Activated B cell treated with CpG ODN at 0.5 μM for 24 hours (primary cell): ENCODE results near the gene ANKS1B. TPM values are rescaled to one million over a fixed set of nuclear protein-coding genes. Genes with fewer than 3 reads are reported as not detected.

Experiments
- ATAC-seq: fragments of 200-7000 bp; cut with Tn5 transposase; one replicate; pipeline ENCODE4 v1.10.0; 2021; ENCODE audit warnings: low read depth, mild to moderate bottlenecking, moderate library complexity
- CTCF ChIA-PET: fragments of 350-600 bp; sonication (Branson Sonifier 250); formaldehyde crosslinking; loops from one replicate; lab custom pipeline; 2021; ENCODE audit warnings: antibody characterized with exemption; lab: Charles Lee
- POLR2A ChIA-PET: fragments of 350-600 bp; sonication (Branson Sonifier 250); formaldehyde crosslinking; loops from one replicate; lab custom pipeline; 2021; ENCODE audit warnings: antibody characterized with exemption; lab: Charles Lee
- DNase-seq: peaks from one replicate; pipeline ENCODE4 v3.0.0; 2022
- H3K27ac Mint-ChIP-seq: one replicate; pipeline ENCODE4 v1.8.0; 2020; ENCODE audit warnings: mixed read lengths
- H3K27me3 Mint-ChIP-seq: one replicate; pipeline ENCODE4 v1.8.0; 2021; ENCODE audit warnings: mixed read lengths
- H3K36me3 Mint-ChIP-seq: one replicate; pipeline ENCODE4 v1.8.0; 2021; ENCODE audit warnings: low read depth, mixed read lengths
- H3K4me1 Mint-ChIP-seq: one replicate; pipeline ENCODE4 v1.8.0; 2021; ENCODE audit warnings: mixed read lengths
- H3K4me3 Mint-ChIP-seq: one replicate; pipeline ENCODE4 v1.8.0; 2020; ENCODE audit warnings: mild to moderate bottlenecking, mixed read lengths
- H3K9me3 Mint-ChIP-seq: one replicate; pipeline ENCODE4 v1.8.0; 2020; ENCODE audit warnings: mixed read lengths
- CTCF ChIP-seq: fragments of 200-600 bp; IDR thresholded peaks from one replicate; pipeline ENCODE4 v1.8.0; 2022; ENCODE audit warnings: antibody characterized with exemption, mild to moderate bottlenecking
- intact Hi-C: fragments of 100-400 bp; cut with micrococcal nuclease; formaldehyde crosslinking; loops from one replicate; pipeline ENCODE4 v1.15.1; 2024
- total RNA-seq: library from RNA; stranded (reverse); gene quantifications from 2 replicates; pipeline ENCODE4 v1.2.3, GENCODE V29; 2022

Gene ANKS1B
- total RNA-seq, 1 donor from 2014 or later: not detected

- Mint-ChIP-seq H3K9me3 (peaks cover 7% of the 10 kb centered on the region), H3K36me3 (no peaks in the 10 kb centered on the region), H3K27me3 (no peaks in the 10 kb centered on the region), H3K4me1 (no peaks in the 10 kb centered on the region), H3K4me3 (no peak overlapping the region), H3K27ac (no peak overlapping the region)
- CTCF ChIA-PET: no interaction called here
- POLR2A ChIA-PET: no interaction called here
- no peak for TF ChIP-seq CTCF
- DNase-seq (no peak), ATAC-seq (no peak)
- intact Hi-C loops: no loop called here
Measured at GRCh38 chr12:99567072-99567471, 417.7 kb downstream of the ANKS1B start.

- H3K36me3 Mint-ChIP-seq: no peaks in the 10 kb centered on the region
- ChIA-PET POLR2A (no interaction called here), CTCF (no interaction called here)
- no peaks in the 10 kb centered on the region for H3K27me3 Mint-ChIP-seq
- H3K9me3 Mint-ChIP-seq: peaks cover 6% of the 10 kb centered on the region
- no peak for TF ChIP-seq CTCF
- DNase-seq (no peak), ATAC-seq (no peak)
- intact Hi-C loops: no loop called here
- H3K4me3 Mint-ChIP-seq: no peak overlapping the region
- no peaks in the 10 kb centered on the region for H3K4me1 Mint-ChIP-seq
- H3K27ac Mint-ChIP-seq: no peak overlapping the region
Measured at GRCh38 chr12:99558109-99558508, 426.6 kb downstream of the ANKS1B start.

DNA sequence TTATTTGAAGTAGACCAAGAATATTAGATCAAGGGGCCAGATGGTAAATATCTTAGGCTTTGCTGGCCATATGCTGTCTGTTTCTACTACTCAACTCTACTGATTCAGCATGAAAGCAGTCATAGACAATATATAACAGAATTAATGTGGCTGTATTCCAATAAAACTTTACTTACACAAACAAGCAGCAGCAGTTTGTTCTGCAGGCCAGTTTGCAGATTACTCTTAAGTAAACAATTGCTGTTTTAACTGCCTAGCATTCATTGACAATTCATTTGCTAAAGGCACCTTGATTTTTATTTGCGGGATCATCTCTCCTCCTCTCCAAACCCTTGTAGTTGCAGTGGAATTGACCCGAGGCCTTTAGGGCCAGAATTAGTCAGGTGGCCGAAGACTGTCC is 431.3 kb downstream of the ANKS1B start:
- Mint-ChIP-seq H3K9me3 (peaks cover 4% of the 10 kb centered on the region), H3K4me3 (no peak overlapping the region), H3K4me1 (no peaks in the 10 kb centered on the region), H3K27ac (no peak overlapping the region), H3K27me3 (no peaks in the 10 kb centered on the region), H3K36me3 (no peaks in the 10 kb centered on the region)
- DNase-seq (no peak), ATAC-seq (no peak)
- no peak for TF ChIP-seq CTCF
- ChIA-PET POLR2A (no interaction called here), CTCF (no interaction called here)
- intact Hi-C loops: no loop called here

GRCh38 chr12:99552022-99552421 is 432.7 kb downstream of the ANKS1B start:
- no peak for ATAC-seq
- intact Hi-C loops: no loop called here
- H3K4me1 Mint-ChIP-seq: no peaks in the 10 kb centered on the region
- TF ChIP-seq CTCF: no peak
- H3K27ac Mint-ChIP-seq: no peak overlapping the region
- ChIA-PET CTCF (no interaction called here), POLR2A (no interaction called here)
- H3K9me3 Mint-ChIP-seq: peaks cover 4% of the 10 kb centered on the region
- no peaks in the 10 kb centered on the region for H3K27me3 Mint-ChIP-seq
- H3K4me3 Mint-ChIP-seq: no peak overlapping the region
- no peak for DNase-seq
- no peaks in the 10 kb centered on the region for H3K36me3 Mint-ChIP-seq

DNA sequence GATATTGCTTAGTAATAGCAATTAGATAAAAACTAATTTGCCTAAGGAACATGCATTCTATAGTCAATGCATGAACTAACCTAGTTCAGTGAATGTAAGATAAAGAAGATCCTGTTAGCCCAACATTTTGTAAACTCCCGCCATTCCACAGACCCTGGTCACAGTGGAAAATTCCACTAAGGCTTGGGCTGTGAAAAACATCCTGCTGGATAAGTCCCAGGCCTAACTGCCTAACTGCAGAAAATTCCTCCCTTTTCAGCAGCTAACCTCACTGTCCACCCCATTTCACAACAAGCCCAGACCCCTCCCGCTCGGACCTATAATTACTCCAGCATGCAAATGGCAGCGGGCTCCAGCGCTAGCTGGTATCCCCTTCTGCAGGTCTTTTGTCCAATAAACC is 435.1 kb downstream of the ANKS1B start:
- ChIA-PET POLR2A (no interaction called here), CTCF (no interaction called here)
- ATAC-seq (no peak), DNase-seq (no peak)
- intact Hi-C loops: no loop called here
- no peak for TF ChIP-seq CTCF
- Mint-ChIP-seq H3K27me3 (no peaks in the 10 kb centered on the region), H3K4me1 (no peaks in the 10 kb centered on the region), H3K27ac (no peak overlapping the region), H3K9me3 (peaks cover 4% of the 10 kb centered on the region), H3K36me3 (no peaks in the 10 kb centered on the region), H3K4me3 (no peak overlapping the region)
